NCI-H524 treated with DMSO at 0.1 percent for 48 hours (cell line): ENCODE data around the gene LYZ.

Experiments used
- DNase-seq: peaks from one replicate; lab custom pipeline; 2025; lab: John Stamatoyannopoulos, UW

The LYZ gene

DNA sequence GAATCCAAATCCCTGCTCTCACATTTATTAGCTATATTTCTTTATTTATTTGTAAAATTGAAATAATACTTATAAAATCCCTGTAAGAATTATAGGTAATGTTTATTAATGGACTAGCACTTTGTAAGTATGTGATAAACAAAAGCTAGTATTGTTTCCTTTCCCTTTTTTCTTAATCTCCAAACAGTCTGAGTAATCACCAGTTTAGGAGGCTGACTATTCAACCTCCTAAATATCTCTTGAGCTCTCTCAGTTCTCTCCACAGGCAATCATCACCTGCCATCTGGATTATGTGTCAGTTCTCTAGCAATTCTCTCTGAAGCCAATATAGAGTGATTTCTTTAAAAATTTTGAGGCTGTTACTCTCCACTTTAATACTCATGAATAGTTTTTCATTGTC lies 9.2 kb upstream of the LYZ start:
- DNase-seq: no peak

DNA sequence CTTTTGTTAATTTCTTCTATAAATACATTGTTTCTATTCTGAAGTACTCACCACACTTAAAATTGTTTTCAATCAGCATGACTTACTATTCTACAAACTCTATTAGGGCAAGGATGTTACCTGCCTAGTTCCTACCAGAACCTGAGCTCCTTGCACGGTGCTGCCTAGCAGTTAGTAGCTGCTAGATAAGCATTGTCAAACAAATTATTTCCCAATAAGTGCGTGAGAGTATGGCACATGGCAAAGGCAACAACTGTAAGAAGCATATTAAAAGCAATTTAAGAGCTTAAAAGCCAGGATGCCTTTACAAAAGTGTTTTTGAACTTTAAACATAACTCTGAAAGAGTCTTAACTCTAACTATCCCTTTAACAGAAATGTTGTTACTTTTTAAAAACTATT lies 8.2 kb upstream of the LYZ start:
- no peak for DNase-seq

DNA sequence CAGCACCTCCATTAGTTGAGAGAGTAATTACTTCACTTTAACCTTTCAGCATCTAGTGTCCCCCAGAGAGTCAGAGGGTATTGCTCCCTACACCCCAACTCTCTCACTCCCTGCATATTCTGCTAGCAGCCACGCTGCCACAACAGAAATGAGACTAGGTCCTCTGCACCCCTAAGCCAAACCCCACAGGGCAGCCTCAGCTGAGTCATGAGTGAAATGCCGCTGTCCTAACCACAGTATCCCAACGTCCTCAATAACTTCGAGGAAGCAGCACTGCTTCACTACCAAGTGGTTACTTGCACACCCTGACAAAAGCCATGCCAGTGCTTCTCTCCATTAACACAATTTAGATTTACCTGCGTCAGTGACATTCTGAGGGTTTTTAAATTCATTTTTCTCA lies 6.9 kb upstream of the LYZ start:
- DNase-seq: no peak

DNA sequence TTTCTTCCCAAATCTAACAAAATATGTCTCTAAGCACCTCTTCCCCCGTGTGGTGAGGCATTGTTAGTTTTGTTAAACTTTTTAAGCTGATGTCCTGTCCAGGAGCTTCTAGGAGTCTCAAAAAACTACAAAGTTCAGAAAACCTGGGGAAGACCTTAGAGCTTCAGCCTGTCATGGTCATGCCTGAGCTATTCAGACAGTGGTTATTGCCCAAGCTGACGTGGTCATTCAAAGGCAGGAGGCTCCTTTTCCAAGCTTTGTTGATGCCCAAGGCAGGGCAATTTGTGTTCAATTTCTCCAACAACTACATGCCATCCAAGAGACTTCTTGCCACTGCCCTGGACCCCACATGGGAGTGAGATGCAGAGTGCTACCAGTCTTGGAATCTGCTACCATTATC lies 5.8 kb upstream of the LYZ start:
- DNase-seq: no peak

DNA sequence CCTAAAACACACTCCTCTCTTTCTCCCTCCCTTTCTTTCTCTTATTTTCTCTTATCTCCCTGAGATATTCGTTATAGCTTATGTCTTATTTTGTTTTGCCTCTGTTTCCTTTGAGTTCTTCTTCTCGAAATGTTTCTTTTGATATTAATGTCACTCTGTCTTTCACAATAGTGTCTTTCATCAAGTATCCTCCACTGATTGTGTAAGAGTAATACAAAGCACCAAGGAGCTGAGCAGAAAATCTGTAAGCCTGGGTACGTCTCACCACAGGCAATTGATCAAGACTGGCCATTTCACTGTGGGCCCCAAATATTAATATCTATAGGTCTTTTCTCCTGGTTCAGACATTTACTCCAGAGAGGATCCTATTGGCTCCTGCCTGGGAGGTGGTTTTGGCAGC lies 4.8 kb upstream of the LYZ start:
- DNase-seq: no peak

DNA sequence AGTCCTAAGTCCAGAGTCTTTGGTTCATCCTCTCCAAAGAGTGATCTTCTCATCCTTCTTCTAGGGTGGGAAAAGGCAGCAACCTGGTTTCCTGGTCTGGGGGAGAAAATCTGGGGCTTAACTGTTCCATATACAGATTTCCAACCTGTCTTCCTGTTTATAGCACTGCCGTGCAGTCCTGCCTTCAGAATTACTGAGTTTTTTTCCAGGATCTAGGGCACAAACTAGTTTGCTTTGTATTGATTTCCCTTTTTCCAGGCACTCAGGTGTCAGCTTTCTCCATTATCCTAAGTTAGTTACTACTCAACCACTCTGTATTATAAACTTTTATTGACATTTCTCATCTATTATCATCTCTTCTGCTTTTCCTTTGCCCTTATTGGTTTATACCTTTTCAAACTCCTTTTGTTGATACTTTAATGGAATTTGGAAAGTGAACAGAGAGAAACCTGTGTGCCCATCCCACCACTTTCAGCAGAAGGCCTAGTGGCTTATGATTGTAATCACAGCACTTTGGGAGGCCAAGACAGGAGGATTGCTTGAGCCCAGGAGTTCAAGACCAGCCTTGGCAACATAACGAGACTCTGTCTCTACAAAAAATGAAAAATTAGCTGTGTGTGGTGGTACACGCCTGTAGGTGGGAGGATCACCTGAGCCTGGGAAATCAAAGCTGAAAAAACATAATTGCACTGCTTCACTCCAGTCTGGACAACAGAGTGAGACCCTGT lies 4.1 kb upstream of the LYZ start:
- DNase-seq: no peak

DNA sequence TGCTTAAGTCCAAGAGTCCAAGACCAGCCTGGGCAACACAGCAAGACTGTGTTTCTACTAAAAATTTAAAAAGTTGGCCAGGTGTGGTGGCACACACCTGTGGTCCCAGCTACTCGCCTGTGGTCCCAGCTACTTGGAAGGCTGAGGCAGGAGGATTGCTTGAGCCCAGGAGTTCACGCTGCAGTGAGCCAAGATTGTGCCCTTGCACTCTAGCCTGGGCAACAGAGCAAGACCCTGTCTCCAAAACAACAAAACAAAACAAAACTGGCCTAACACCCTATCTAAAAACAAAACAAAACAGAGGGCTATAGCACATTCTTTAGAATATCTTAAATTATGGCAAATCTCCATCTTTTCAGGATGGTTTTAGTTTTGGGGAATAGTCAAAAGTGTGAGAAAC lies 3.1 kb upstream of the LYZ start:
- no peak for DNase-seq

DNA sequence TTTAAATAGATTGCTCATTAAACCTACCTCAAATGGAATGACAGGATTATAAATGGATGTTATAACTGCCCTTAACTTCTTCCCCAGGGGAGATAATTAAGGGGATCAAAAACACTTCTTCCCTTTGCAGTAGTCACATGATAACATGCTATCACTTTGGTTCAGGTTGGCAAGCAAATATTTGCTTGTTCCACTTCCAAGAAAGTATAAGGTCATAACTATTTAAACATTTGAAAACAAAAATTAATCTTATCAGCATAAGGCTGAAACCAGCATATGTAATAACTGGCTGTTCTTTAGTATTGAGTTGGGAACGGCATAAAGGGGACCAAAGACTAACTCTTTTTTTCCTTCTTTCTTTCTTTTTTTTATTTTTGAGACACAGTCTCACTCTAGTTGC lies 2.4 kb upstream of the LYZ start:
- no peak for DNase-seq

DNA sequence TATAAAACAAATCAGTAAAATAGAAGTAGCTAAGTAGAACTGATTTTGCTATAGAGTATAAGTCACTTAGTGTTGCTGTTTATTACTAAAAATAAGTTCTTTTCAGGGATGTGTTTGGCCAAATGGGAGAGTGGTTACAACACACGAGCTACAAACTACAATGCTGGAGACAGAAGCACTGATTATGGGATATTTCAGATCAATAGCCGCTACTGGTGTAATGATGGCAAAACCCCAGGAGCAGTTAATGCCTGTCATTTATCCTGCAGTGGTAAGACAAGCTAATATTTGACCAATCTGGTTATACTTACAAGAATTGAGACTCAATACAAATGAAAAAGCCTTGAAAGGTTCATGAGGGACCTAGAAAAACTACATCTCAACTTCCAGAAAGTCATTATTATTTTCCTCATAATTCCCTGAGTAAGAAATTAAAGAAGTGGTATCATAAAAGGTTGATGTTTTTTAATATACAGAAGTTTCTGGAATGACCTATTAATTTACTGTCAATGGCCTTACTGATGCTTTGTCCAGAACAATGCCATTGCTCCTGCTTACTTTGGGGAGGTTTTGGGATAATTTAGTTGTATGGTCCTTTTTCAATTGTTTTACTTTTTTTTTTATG lies 1.9 kb downstream of the LYZ start:
- DNase-seq: no peak

DNA sequence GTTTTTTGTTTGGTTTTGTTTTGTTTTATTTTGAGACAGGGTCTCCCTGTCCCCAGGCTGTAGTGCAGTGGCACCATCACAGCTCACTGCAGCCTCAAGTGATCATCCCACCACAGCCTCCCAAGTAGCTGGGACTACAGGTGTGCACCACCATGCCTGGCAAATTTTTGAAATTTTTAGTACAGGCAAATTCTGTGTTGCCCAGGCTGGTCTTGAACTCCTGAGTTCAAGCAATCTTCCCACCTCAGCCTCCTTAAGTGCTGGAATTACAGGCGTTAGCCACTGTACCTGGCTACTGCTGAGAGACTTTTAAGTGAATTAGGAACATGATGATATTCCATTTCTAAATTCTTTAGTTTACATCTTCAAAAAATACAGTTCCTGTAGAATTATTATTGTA lies 2.6 kb downstream of the LYZ start:
- no peak for DNase-seq

DNA sequence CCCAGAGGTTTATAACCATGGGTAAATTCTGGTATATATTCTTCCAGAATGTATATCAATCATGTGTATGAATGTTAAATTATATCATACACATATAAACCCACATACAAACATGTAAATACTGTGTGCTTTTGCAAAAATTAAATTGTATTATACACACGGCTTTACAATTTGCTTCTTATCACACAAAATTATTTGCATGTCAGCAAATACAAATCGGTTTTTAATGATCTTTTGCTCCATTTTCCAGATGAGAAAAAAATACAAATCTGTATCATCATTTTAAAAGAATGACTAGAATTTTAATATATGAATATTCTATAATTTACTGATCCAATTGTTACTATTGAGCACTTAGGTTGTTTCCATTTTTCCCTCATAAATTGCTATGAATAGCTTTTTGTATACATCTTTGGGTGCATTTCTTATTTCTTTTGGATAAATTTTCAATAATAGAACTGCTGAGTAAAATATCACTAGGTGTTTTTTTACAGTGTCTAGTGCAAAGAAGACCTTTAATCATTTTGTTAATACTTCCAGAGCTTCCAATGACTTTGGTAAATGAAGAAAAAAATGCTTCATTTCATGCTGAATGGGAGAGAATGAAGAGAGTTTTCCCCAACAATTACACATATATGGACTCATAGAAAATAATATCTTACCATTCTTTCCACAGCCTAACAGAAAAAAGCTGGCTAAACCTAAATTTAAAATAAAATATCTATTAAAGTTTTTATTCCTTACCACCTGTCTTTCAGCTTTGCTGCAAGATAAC lies 3.5 kb downstream of the LYZ start:
- DNase-seq: no peak

DNA sequence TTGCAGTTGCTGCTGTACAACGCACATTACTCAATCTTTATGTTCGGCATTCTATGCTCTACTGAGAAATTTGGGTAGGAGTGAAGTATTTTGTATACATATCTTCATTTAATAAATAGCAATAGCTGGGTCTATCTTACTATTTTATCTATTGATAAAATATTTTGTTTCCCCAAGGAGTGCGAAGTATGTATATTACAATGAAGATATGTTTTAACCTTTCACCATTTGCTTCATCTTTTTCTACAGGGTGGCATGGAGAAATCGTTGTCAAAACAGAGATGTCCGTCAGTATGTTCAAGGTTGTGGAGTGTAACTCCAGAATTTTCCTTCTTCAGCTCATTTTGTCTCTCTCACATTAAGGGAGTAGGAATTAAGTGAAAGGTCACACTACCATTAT lies 4.7 kb downstream of the LYZ start:
- no peak for DNase-seq

DNA sequence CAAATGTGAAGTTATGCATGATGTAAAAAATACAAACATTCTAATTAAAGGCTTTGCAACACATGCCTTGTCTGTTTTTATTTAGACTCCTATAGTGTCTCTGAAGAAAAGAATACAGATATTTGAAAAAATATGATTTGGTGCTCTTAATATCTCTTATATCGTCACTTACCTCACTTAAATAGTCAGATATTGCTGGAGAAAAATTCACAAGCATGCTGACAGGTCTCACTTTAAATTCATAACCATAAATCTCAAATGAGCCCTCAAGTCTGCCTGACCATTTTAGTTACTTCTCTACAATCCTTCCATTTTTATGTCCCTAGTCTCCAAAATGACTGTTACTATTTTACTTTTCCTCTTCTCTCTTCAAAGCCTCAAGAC lies 6.0 kb downstream of the LYZ start:
- DNase-seq: no peak

DNA sequence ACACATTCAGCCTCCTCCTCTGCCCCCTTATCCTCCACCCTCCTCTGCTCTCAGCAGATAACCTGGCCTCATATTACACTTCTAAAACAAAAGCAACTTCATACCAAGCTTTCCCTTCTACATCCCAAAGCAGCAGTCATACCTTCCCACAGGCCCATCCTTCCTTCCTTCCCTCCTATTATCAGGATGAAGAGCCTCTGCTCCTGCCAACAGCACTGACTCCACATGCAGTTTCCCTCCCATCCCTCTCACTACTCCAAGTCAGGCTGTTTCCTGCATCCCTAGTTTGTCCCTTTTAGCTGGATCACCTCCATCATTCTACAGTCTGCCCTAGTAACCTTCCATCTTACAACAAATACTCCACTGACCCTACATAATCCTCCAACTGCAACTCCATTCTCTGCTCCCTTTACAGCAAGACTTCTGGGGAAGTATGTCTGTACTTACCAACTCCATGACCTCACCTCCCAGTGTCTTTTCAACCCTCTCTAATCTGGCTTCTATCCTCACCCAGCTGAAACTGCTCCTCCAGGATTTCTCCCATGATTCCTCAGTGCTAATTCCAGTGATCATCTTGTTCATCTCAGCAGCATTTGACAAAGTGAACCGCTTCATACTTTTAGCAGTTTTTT lies 6.5 kb downstream of the LYZ start:
- no peak for DNase-seq

DNA sequence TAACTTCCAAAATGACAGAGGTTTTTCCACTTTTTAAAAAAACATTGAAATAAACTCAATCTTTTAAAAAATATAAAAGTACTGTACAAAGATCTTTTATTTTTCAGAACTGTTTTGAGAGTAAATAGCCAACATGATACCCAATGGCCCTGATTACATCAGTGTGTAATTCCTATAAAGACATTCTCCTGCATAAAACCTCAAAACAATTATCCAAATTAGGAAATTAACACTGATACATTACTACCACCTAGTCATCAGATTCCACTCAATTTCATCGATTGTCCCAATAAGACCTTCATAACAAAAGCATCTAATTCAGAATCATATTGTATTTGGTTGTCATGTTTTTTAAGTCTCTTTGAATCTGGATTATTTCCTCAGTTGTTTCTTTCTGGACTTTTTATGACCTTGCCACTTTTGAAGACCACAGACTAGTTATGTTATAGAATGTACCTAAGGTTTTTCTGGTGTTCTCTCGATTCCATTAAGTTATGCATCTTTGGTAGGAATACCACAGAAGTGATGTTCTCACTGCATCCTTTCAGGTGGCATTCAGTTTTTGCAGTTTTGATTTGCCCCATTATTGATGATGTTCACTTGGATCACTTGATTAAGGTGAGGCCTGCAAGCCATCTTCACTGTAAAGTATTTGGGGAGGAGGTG lies 7.3 kb downstream of the LYZ start:
- DNase-seq: no peak

DNA sequence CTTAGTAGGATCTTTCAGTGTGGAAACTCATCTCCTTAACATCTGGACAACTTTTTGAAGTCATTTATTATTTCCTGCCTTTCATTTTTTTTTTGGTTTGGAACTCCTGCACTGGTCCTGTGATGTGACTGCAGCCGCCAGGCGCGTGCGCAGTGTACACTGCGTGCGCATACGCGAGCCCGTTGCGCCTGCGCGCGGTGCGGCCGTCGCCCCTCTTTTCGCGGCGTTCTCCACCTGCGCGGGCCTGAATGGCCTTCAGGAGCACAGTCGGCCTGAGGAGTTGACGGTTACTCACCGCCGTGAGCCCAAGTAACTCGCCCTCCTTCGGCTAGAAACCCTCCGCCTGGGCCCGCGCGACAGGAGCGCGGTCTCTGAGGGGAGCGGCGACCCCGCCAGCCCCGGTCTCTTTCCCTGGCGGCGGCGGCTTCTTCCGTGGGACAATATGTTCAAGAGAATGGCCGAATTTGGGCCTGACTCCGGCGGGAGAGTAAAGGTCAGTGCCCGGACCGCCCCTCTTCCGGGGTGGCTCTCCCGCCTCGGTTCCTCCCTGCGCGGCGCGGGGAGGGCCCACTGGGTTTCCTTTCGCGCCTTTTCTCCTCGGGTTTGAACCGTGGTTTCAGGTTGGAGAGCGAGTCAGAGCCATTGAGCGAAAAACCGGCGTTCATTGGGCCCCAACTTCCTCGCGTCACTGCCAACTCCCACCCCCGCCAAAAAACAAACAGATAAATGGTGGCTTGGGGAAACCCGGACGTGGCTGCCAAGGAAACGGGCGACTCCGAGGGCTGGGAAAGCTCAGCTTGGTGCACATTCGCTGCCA lies 11.6 kb downstream of the LYZ start, which contains the start of gene YEATS4:
YEATS4 (plus strand) TSS at position 213 of the 817 bp plus-strand sequence; CDS start at position 443, 230 bp downstream.
- peak; percentile 38 for DNase-seq

DNA sequence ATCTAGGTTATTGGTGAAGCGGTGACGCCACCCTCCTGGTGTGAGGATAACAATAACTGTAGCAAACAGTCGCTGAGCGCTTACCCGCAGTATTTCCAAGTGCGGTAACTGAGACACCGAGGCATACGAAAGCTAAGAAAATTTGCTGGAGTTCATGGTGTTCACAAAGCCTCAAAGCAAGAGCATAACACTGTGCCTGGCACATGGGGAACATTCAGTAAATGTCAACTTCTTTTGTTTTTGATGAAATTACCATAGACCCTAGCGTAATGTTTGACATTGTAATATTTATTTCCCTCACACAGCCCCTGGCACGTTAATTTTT lies 12.1 kb downstream of the LYZ start:
- no peak for DNase-seq

DNA sequence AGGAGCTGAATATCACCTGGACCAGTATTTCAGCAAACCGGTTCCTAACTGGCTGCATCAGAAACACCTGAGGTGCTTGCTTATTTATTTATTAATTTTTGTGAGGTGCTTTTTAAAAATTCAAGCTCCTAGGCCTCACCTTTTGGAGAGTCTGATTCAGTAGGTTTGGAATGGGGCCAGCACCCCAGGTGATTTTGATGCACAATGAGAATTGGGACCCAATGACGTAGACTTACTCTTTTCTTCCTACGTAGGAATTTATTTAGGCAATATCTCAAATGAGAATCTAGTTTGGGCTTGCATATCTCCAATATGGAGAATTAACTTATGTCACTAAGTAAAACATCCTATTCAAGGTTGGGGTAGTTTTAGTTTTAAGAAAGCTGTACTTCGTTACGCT lies 18.6 kb downstream of the LYZ start:
- no peak for DNase-seq

DNA sequence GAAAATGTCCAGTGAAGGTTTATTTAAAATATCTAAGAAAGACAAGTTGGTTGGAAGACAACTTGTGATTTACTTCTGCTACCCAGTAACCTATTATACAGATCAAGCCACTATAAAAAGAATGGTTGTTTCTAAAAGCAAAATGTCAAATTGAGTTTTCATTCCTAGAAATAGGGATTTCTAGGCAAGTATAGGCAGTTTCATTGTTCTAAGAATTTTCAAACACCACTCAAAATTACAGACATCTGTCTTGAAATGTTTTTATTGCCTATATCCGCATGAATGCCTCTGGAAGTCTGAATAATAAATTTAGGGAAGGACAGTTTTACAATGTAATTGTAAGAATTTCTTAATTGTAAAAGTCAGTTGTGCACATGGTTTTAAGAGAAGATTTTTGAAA lies 20.0 kb downstream of the LYZ start:
- no peak for DNase-seq

DNA sequence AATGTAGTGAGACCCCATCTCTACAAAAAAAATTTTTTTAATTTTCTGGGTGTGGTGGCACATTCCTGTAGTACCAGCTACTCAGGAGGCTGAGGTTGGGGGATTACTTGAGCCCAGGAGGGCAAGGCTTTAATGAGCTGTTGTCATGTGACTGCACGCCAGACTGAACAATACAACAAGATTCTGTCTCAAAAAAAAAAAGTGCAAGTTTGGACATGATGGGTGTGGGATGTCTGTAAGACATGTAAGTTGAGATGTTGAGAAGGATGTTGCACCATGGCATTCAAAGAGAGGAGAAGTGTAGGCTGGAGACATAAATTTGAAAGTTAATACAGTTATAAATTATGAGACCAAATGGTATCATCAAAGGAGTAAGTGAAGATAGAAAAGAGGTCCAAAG lies 34.9 kb downstream of the LYZ start:
- no peak for DNase-seq

DNA sequence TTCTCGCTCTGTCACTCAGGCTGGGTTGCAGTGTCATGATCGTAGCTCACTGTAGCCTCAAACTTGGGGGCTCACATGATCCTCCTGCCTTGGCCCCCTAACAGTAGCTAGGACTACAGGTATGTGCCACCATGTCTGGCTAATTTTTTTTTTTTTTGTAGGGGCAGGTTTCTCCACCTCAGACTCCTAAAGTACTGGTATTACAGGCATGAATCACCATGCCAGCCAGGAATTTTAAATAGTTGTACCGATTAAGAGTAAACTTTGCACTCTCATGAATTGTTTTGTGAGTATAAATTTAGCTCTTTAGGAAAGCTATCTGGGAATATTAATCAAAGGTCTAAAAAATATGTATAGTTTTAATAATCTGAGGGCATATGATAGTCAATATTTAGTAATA lies 36.9 kb downstream of the LYZ start:
- no peak for DNase-seq

DNA sequence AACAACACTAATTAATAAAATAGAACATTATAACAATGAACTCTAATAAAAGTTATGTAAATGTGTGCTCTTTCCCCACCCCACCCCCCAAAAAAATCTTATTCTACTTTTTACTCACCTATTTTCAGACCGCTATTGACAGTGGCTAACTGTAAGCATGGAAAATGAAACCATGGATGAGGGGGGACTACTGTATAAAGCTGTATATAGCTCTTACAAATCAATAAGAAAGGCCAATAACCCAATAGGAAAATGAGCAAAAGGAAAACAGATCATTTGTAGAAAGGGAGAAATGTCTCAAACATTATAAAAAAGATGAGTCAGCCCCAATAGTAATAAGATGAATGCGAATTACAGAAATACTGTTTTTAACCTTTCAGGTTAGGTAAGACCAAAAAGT lies 38.7 kb downstream of the LYZ start:
- no peak for DNase-seq
